SK-N-SH treated with all-trans-retinoic acid at 6 μM for 48 hours (cell line): ENCODE results near the gene RTRAF.

Source experiments
- ATAC-seq: fragments of 200-7000 bp; cut with Tn5 transposase; 3 replicates; pipeline ENCODE4 v1.9.1; 2020; ENCODE audit warnings: mild to moderate bottlenecking, moderate library complexity
- ARNTL ChIP-seq: fragments of 450-650 bp; formaldehyde crosslinking; IDR thresholded peaks from 2 replicates; pipeline ENCODE4 v1.5.0; 2020; ENCODE audit warnings: low read depth, mild to moderate bottlenecking, moderate library complexity, borderline replicate concordance
- BACH2 ChIP-seq: fragments of 250-450 bp; sonication (Bioruptor Pico); IDR thresholded peaks from 2 replicates; pipeline ENCODE4 v1.9.0; 2021; ENCODE audit warnings: mild to moderate bottlenecking, borderline replicate concordance
- CSDC2 ChIP-seq: fragments of 250-450 bp; sonication (Bioruptor Pico); IDR thresholded peaks from 2 replicates; pipeline ENCODE4 v1.5.0; 2020; ENCODE audit warnings: mild to moderate bottlenecking, moderate library complexity
- ESRRG ChIP-seq: fragments of 250-450 bp; sonication (Bioruptor Pico); IDR thresholded peaks from 2 replicates; pipeline ENCODE4 v1.6.1; 2021; ENCODE audit warnings: mild to moderate bottlenecking
- GLIS3 ChIP-seq: fragments of 250-450 bp; sonication (Bioruptor Pico); IDR thresholded peaks from 2 replicates; pipeline ENCODE4 v1.5.0; 2020; ENCODE audit warnings: mild to moderate bottlenecking, moderate library complexity
- ISL1 ChIP-seq: fragments of 250-450 bp; sonication (Bioruptor Pico); IDR thresholded peaks from 2 replicates; pipeline ENCODE4 v2.1.2; 2022; ENCODE audit warnings: mild to moderate bottlenecking, moderate library complexity
- OSR1 ChIP-seq: fragments of 250-450 bp; sonication (Bioruptor Pico); IDR thresholded peaks from 2 replicates; pipeline ENCODE4 v1.8.0; 2022; ENCODE audit warnings: moderate library complexity, mild to moderate bottlenecking, inconsistent platforms
- PPARA ChIP-seq: fragments of 250-450 bp; sonication (Bioruptor Pico); IDR thresholded peaks from 2 replicates; pipeline ENCODE4 v1.5.0; 2020; ENCODE audit warnings: mild to moderate bottlenecking, borderline replicate concordance
- TCF4 ChIP-seq: fragments of 250-450 bp; sonication (Bioruptor Pico); IDR thresholded peaks from 2 replicates; pipeline ENCODE4 v1.8.0; 2021; ENCODE audit warnings: mild to moderate bottlenecking, moderate library complexity, borderline replicate concordance
- TOX ChIP-seq: fragments of 250-450 bp; sonication (Bioruptor Pico); IDR thresholded peaks from 2 replicates; pipeline ENCODE4 v1.8.0; 2021; ENCODE audit warnings: mild to moderate bottlenecking, moderate library complexity, borderline replicate concordance
- ZC3H10 ChIP-seq: fragments of 250-450 bp; sonication (Bioruptor Pico); IDR thresholded peaks from 2 replicates; pipeline ENCODE4 v1.5.1; 2021; ENCODE audit warnings: mild to moderate bottlenecking, moderate library complexity
- ZFP3 ChIP-seq: fragments of 250-450 bp; sonication (Bioruptor Pico); IDR thresholded peaks from 2 replicates; pipeline ENCODE4 v1.5.0; 2020; ENCODE audit warnings: mild to moderate bottlenecking, moderate library complexity
- ZFP30 ChIP-seq: fragments of 450-650 bp; formaldehyde crosslinking; IDR thresholded peaks from 2 replicates; pipeline ENCODE4 v1.5.0; 2022; ENCODE audit warnings: mild to moderate bottlenecking, moderate library complexity
- ZNF70 ChIP-seq: fragments of 450-650 bp; formaldehyde crosslinking; IDR thresholded peaks from 2 replicates; pipeline ENCODE4 v1.5.0; 2020; ENCODE audit warnings: mild to moderate bottlenecking, moderate library complexity
- ZNF8 ChIP-seq: fragments of 450-650 bp; formaldehyde crosslinking; IDR thresholded peaks from 2 replicates; pipeline ENCODE4 v1.5.0; 2020; ENCODE audit warnings: mild to moderate bottlenecking, moderate library complexity
- TF ChIP-seq, protein P1 (sequence below): fragments of 250-450 bp; sonication (Bioruptor Pico); IDR thresholded peaks from 2 replicates; pipeline ENCODE4 v1.5.0; 2020; ENCODE audit warnings: mild to moderate bottlenecking, moderate library complexity
- TF ChIP-seq, protein P2 (sequence below): fragments of 250-450 bp; sonication (Bioruptor Pico); IDR thresholded peaks from 2 replicates; pipeline ENCODE4 v1.8.0; 2020; ENCODE audit warnings: mild to moderate bottlenecking, moderate library complexity, borderline replicate concordance
- TF ChIP-seq, protein P3 (sequence below): fragments of 250-450 bp; sonication (Bioruptor Pico); IDR thresholded peaks from 2 replicates; pipeline ENCODE4 v1.8.0; 2021; ENCODE audit warnings: low read depth, mild to moderate bottlenecking, moderate library complexity, borderline replicate concordance
- TF ChIP-seq, protein P4 (sequence below): fragments of 250-450 bp; sonication (Bioruptor Pico); IDR thresholded peaks from 2 replicates; pipeline ENCODE4 v1.5.1; 2021; ENCODE audit warnings: mild to moderate bottlenecking, moderate library complexity
- TF ChIP-seq, protein P5 (sequence below): fragments of 250-450 bp; sonication (Bioruptor Pico); IDR thresholded peaks from 2 replicates; pipeline ENCODE4 v1.5.1; 2020; ENCODE audit warnings: low read depth, mild to moderate bottlenecking, moderate library complexity

RTRAF gene

DNA sequence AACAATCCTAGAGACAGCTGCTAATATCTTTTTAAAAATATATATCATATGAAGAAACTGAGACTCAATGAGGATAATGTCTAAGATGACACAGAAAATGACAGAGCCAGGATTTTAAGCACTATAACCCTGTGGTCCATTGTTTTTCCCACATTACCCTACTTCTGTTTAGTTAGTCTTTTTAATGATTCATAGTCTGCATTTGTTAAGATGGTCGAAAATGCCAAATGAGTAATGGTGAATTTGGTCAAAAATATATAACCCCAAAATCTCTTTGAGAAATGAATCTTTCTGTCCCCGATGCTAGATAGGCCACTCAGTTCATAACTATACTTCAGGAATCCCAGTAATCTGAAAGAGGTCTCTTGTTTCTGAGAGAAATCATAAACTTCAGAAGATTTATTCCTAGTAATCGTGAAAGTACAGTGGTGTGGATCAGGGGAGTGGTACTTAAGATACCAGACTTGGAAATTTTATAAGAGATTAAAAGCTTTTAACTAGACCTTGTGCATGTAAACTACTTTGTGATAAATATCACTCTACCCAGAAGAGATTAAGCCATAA lies 10.8 kb downstream of the RTRAF start:
- ATAC-seq: peak; percentile 58
- TF ChIP-seq GLIS3 (CRISPR knock-in tag) (no peak), ISL1 (CRISPR knock-in tag) (peak; percentile 35; the same call in 1 of the 2 replicates), BACH2 (CRISPR knock-in tag) (no peak), OSR1 (CRISPR knock-in tag) (no peak), TOX (no peak)
- TF ChIP-seq, protein P1, sequence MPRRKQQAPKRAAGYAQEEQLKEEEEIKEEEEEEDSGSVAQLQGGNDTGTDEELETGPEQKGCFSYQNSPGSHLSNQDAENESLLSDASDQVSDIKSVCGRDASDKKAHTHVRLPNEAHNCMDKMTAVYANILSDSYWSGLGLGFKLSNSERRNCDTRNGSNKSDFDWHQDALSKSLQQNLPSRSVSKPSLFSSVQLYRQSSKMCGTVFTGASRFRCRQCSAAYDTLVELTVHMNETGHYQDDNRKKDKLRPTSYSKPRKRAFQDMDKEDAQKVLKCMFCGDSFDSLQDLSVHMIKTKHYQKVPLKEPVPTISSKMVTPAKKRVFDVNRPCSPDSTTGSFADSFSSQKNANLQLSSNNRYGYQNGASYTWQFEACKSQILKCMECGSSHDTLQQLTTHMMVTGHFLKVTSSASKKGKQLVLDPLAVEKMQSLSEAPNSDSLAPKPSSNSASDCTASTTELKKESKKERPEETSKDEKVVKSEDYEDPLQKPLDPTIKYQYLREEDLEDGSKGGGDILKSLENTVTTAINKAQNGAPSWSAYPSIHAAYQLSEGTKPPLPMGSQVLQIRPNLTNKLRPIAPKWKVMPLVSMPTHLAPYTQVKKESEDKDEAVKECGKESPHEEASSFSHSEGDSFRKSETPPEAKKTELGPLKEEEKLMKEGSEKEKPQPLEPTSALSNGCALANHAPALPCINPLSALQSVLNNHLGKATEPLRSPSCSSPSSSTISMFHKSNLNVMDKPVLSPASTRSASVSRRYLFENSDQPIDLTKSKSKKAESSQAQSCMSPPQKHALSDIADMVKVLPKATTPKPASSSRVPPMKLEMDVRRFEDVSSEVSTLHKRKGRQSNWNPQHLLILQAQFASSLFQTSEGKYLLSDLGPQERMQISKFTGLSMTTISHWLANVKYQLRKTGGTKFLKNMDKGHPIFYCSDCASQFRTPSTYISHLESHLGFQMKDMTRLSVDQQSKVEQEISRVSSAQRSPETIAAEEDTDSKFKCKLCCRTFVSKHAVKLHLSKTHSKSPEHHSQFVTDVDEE (CRISPR knock-in tag): no peak
- TF ChIP-seq, protein P2, sequence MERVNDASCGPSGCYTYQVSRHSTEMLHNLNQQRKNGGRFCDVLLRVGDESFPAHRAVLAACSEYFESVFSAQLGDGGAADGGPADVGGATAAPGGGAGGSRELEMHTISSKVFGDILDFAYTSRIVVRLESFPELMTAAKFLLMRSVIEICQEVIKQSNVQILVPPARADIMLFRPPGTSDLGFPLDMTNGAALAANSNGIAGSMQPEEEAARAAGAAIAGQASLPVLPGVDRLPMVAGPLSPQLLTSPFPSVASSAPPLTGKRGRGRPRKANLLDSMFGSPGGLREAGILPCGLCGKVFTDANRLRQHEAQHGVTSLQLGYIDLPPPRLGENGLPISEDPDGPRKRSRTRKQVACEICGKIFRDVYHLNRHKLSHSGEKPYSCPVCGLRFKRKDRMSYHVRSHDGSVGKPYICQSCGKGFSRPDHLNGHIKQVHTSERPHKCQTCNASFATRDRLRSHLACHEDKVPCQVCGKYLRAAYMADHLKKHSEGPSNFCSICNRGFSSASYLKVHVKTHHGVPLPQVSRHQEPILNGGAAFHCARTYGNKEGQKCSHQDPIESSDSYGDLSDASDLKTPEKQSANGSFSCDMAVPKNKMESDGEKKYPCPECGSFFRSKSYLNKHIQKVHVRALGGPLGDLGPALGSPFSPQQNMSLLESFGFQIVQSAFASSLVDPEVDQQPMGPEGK: no peak

DNA sequence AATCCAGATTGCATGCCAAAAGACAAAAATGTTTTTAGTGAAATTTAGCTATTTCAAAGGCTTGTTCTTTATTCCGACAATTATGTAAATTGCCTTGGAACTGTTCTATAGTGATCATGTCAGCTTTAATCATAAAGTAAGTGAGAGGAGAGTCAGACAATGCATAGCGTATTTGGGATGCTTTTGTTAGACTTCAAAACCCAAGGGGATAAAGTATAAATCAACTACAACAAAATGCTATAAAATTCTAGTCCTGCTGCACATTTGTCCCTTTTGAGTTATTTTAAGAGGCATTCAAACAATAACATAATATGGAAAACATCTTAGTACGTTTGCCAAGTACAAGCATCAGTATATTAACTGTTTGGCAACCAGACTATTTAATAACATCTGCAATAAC lies 11.3 kb downstream of the RTRAF start:
- TF ChIP-seq, protein P3, sequence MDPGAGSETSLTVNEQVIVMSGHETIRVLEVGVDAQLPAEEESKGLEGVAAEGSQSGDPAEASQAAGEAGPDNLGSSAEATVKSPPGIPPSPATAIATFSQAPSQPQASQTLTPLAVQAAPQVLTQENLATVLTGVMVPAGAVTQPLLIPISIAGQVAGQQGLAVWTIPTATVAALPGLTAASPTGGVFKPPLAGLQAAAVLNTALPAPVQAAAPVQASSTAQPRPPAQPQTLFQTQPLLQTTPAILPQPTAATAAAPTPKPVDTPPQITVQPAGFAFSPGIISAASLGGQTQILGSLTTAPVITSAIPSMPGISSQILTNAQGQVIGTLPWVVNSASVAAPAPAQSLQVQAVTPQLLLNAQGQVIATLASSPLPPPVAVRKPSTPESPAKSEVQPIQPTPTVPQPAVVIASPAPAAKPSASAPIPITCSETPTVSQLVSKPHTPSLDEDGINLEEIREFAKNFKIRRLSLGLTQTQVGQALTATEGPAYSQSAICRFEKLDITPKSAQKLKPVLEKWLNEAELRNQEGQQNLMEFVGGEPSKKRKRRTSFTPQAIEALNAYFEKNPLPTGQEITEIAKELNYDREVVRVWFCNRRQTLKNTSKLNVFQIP (CRISPR knock-in tag): no peak
- TF ChIP-seq TCF4 (CRISPR knock-in tag): no peak
- no peak for TF ChIP-seq ISL1 (CRISPR knock-in tag)
- no peak for TF ChIP-seq ZFP30 (CRISPR knock-in tag)
- TF ChIP-seq, protein P4, sequence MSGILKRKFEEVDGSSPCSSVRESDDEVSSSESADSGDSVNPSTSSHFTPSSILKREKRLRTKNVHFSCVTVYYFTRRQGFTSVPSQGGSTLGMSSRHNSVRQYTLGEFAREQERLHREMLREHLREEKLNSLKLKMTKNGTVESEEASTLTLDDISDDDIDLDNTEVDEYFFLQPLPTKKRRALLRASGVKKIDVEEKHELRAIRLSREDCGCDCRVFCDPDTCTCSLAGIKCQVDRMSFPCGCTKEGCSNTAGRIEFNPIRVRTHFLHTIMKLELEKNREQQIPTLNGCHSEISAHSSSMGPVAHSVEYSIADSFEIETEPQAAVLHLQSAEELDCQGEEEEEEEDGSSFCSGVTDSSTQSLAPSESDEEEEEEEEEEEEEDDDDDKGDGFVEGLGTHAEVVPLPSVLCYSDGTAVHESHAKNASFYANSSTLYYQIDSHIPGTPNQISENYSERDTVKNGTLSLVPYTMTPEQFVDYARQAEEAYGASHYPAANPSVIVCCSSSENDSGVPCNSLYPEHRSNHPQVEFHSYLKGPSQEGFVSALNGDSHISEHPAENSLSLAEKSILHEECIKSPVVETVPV (CRISPR knock-in tag): no peak
- TF ChIP-seq TOX: no peak
- no peak for TF ChIP-seq ESRRG (CRISPR knock-in tag)
- TF ChIP-seq ZNF70: no peak
- TF ChIP-seq, protein P2: no peak
- TF ChIP-seq ZNF8: no peak
- no peak for TF ChIP-seq PPARA (CRISPR knock-in tag)
- TF ChIP-seq, protein P5, sequence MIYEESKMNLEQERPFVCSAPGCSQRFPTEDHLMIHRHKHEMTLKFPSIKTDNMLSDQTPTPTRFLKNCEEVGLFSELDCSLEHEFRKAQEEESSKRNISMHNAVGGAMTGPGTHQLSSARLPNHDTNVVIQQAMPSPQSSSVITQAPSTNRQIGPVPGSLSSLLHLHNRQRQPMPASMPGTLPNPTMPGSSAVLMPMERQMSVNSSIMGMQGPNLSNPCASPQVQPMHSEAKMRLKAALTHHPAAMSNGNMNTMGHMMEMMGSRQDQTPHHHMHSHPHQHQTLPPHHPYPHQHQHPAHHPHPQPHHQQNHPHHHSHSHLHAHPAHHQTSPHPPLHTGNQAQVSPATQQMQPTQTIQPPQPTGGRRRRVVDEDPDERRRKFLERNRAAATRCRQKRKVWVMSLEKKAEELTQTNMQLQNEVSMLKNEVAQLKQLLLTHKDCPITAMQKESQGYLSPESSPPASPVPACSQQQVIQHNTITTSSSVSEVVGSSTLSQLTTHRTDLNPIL (CRISPR knock-in tag): no peak
- TF ChIP-seq ZFP3 (CRISPR knock-in tag): no peak
- peak; percentile 47; the same call in 1 of the 3 replicates for ATAC-seq

DNA sequence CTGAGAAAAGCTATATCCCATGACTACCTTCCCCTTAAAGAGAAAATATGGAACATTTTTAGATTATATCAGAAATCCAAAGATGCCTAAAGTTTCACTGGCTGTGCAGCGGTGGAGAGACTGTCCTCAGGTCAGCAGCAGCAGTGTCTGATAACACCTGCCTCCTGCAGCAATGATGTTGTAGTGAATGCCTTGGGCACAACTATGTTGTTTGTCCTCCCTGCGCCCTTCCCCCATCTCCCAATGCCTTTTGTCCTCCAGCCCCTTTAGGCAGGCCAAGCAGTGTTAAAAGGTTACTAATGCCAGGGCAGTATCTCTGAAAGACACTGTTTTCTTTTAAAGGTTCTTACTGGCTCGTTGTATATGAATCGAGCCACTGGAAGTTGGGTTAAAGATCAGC lies 13.2 kb downstream of the RTRAF start:
- no peak for TF ChIP-seq ZFP30 (CRISPR knock-in tag)
- TF ChIP-seq, all 23 proteins: peak for 0
- ATAC-seq: no peak

DNA sequence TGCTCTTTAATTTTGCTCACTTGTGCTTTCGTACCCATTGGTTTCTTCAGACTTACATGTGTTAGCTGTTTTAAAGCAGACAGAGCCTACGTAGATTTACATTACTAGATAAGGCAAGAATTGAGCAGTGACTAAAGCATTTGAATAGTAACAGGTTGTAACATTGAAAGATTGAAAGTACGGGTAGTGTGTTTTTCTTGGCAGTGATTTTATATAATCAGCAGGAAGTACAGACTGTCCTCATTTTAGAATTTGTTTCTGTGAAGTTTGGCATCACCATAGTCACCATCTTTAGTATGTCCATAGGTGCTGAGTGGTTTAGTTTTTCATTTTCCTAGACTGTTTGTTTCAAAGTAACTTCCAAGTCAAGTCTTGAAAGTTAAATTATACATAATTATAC lies 14.0 kb downstream of the RTRAF start:
- ATAC-seq: no peak
- TF ChIP-seq CSDC2 (CRISPR knock-in tag): no peak
- TF ChIP-seq ESRRG (CRISPR knock-in tag): no peak
- no peak for TF ChIP-seq ARNTL (CRISPR knock-in tag)
- TF ChIP-seq ZC3H10 (CRISPR knock-in tag): no peak
- TF ChIP-seq, protein P3 (CRISPR knock-in tag): no peak
- no peak for TF ChIP-seq ISL1 (CRISPR knock-in tag)
- TF ChIP-seq PPARA (CRISPR knock-in tag): no peak
- TF ChIP-seq, protein P5 (CRISPR knock-in tag): no peak
- no peak for TF ChIP-seq TCF4 (CRISPR knock-in tag)
